Stomach (tissue), 4 donors: ENCODE data around the gene CARD11.

Source experiments
- EP300 ChIP-seq: sonication (generic); formaldehyde crosslinking; IDR thresholded peaks from one replicate; pipeline ENCODE4 v1.6.1; 2017; ENCODE audit warnings: antibody characterized with exemption
- POLR2A ChIP-seq, 4 donors: fragments of 450-650 bp; IDR thresholded peaks; one replicate each; pipeline ENCODE4 v1.6.1; 2016; ENCODE audit warnings: antibody characterized with exemption in 4 of 4, control low read depth in 2 of 4, mild to moderate bottlenecking in 1 of 4, moderate library complexity in 1 of 4
- POLR2AphosphoS5 ChIP-seq, 3 donors: sonication (generic); formaldehyde crosslinking; IDR thresholded peaks; one replicate each; pipeline ENCODE4 v1.6.1; 2016; ENCODE audit warnings: antibody characterized with exemption in 3 of 3
- TF ChIP-seq, protein P1 (sequence below), 7 experiments: fragments of 450-650 bp in 4 of 7; fragments of 200-600 bp in 3 of 7; sonication (generic) in 3 of 7; IDR thresholded peaks; one replicate each; pipeline ENCODE4 v1.5.1; 2016 to 2019; ENCODE audit warnings: antibody characterized with exemption in 7 of 7, control low read depth in 2 of 7, mild to moderate bottlenecking in 1 of 7

DNA sequence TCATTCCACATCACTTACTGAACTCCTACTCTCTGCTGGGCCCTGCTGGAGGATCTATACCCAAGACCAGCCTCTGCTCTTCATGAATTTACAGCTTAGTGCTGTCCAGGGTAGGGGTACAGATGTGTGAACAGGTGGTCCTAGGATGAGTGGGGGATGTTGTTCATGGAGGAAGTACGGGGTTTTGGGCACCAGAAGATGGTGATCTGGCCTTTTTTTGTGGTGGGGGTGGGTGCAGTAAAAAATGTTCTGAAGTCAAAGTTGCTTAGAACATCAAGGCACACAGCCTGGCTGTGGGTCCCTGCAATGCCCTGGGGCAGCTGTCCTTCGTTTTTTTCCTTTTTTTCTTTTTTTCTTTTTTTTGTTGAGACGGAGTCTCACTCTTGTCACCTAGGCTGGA is 165.4 kb downstream of the CARD11 start:
- TF ChIP-seq, protein P1, sequence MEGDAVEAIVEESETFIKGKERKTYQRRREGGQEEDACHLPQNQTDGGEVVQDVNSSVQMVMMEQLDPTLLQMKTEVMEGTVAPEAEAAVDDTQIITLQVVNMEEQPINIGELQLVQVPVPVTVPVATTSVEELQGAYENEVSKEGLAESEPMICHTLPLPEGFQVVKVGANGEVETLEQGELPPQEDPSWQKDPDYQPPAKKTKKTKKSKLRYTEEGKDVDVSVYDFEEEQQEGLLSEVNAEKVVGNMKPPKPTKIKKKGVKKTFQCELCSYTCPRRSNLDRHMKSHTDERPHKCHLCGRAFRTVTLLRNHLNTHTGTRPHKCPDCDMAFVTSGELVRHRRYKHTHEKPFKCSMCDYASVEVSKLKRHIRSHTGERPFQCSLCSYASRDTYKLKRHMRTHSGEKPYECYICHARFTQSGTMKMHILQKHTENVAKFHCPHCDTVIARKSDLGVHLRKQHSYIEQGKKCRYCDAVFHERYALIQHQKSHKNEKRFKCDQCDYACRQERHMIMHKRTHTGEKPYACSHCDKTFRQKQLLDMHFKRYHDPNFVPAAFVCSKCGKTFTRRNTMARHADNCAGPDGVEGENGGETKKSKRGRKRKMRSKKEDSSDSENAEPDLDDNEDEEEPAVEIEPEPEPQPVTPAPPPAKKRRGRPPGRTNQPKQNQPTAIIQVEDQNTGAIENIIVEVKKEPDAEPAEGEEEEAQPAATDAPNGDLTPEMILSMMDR (IDR thresholded peaks at IDR 0.05), result no peak
- TF ChIP-seq EP300, result no peak
- TF ChIP-seq POLR2A (IDR thresholded peaks at IDR 0.05), result no peak
- TF ChIP-seq POLR2AphosphoS5 (IDR thresholded peaks at IDR 0.05), result no peak
